WTC11 (cell line): ENCODE results near the gene WWOX.

Source experiments
- ATF1 ChIP-seq: sonication (generic); formaldehyde crosslinking; IDR thresholded peaks from 2 replicates; pipeline ENCODE4 v1.8.1; 2023; ENCODE audit warnings: mild to moderate bottlenecking, moderate library complexity, missing genetic modification reagents
- CBFB ChIP-seq: sonication (generic); formaldehyde crosslinking; IDR thresholded peaks from 2 replicates; pipeline ENCODE4 v1.8.1; 2022; ENCODE audit warnings: mild to moderate bottlenecking, low read depth, missing genetic modification reagents
- CREM ChIP-seq: sonication (generic); formaldehyde crosslinking; IDR thresholded peaks from 2 replicates; pipeline ENCODE4 v1.8.1; 2022; ENCODE audit warnings: mild to moderate bottlenecking, missing genetic modification reagents, moderate library complexity
- CTCF ChIP-seq: fragments of 200-600 bp; IDR thresholded peaks from 2 replicates; pipeline ENCODE4 v1.8.0; 2022; ENCODE audit warnings: antibody characterized with exemption
- E2F5 ChIP-seq: sonication (generic); formaldehyde crosslinking; IDR thresholded peaks from 2 replicates; pipeline ENCODE4 v1.8.1; 2022; ENCODE audit warnings: mild to moderate bottlenecking, moderate library complexity, missing genetic modification reagents
- MAX ChIP-seq: sonication (generic); formaldehyde crosslinking; IDR thresholded peaks from 2 replicates; pipeline ENCODE4 v1.8.0; 2022; ENCODE audit warnings: mild to moderate bottlenecking, missing genetic modification reagents
- TEAD4 ChIP-seq: sonication (generic); formaldehyde crosslinking; IDR thresholded peaks from 2 replicates; pipeline ENCODE4 v1.8.0; 2022; ENCODE audit warnings: mild to moderate bottlenecking, missing genetic modification reagents
- TF ChIP-seq, protein P1 (sequence below): sonication (generic); formaldehyde crosslinking; IDR thresholded peaks from 2 replicates; pipeline ENCODE4 v1.8.1; 2023; ENCODE audit warnings: mild to moderate bottlenecking, missing genetic modification reagents, moderate library complexity
- TF ChIP-seq, protein P2 (sequence below): sonication (generic); formaldehyde crosslinking; IDR thresholded peaks from 2 replicates; pipeline ENCODE4 v1.8.1; 2023; ENCODE audit warnings: mild to moderate bottlenecking, missing genetic modification reagents, moderate library complexity
- TF ChIP-seq, protein P3 (sequence below): sonication (generic); formaldehyde crosslinking; IDR thresholded peaks from 2 replicates; pipeline ENCODE4 v1.8.1; 2022; ENCODE audit warnings: missing genetic modification reagents, borderline replicate concordance

DNA sequence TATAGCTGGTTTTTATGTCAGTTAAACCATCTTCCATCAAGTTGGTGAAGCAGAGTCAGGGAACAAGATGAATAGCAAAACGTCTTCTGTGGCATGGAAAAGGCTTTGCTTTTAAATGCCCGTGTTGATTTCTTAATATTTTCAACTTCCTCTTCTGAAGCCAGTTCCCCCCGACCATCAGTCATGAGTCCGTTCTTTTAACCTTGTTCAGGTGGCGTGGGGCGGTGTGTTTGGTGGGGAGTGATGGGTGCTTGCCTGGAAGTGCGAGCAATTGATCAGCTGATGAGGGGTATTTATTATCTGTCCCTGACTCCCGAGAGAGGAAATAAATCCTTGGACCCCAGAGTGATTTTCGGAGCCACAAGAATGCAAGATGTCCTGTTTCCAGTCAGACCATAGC lies 147.1 kb downstream of the WWOX start:
- TF ChIP-seq CTCF (no peak), CREM (CRISPR knock-in tag) (no peak), TEAD4 (CRISPR knock-in tag) (no peak), CBFB (CRISPR knock-in tag) (no peak), MAX (CRISPR knock-in tag) (no peak), ATF1 (CRISPR knock-in tag) (no peak), E2F5 (CRISPR knock-in tag) (no peak)
- TF ChIP-seq, protein P1, sequence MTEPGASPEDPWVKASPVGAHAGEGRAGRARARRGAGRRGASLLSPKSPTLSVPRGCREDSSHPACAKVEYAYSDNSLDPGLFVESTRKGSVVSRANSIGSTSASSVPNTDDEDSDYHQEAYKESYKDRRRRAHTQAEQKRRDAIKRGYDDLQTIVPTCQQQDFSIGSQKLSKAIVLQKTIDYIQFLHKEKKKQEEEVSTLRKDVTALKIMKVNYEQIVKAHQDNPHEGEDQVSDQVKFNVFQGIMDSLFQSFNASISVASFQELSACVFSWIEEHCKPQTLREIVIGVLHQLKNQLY (CRISPR knock-in tag), result no peak
- TF ChIP-seq, protein P2, sequence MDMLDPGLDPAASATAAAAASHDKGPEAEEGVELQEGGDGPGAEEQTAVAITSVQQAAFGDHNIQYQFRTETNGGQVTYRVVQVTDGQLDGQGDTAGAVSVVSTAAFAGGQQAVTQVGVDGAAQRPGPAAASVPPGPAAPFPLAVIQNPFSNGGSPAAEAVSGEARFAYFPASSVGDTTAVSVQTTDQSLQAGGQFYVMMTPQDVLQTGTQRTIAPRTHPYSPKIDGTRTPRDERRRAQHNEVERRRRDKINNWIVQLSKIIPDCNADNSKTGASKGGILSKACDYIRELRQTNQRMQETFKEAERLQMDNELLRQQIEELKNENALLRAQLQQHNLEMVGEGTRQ, result no peak
- TF ChIP-seq, protein P3, sequence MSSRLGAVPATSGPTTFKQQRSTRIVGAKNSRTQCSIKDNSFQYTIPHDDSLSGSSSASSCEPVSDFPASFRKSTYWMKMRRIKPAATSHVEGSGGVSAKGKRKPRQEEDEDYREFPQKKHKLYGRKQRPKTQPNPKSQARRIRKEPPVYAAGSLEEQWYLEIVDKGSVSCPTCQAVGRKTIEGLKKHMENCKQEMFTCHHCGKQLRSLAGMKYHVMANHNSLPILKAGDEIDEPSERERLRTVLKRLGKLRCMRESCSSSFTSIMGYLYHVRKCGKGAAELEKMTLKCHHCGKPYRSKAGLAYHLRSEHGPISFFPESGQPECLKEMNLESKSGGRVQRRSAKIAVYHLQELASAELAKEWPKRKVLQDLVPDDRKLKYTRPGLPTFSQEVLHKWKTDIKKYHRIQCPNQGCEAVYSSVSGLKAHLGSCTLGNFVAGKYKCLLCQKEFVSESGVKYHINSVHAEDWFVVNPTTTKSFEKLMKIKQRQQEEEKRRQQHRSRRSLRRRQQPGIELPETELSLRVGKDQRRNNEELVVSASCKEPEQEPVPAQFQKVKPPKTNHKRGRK (CRISPR knock-in tag), result no peak
